OCI-LY7 (cell line): ENCODE data around the gene IL17A. TPM values are rescaled to one million over a fixed set of nuclear protein-coding genes. Genes with fewer than 3 reads are reported as not detected.

Experiments
- BruUV-seq: library from RNA; stranded (reverse); fragments of 400-500 nt; replicated peaks from 2 replicates; lab custom pipeline; 2021; lab: Mats Ljungman, UMichigan
- CTCF ChIA-PET: fragments of 300-600 bp; sonication (Branson Sonifier 250); formaldehyde crosslinking; loops from one replicate; lab custom pipeline; 2022; ENCODE audit warnings: antibody characterized with exemption; ENCODE audit not compliant: unreplicated experiment; lab: Charles Lee
- POLR2A ChIA-PET: fragments of 300-600 bp; sonication (Branson Sonifier 250); formaldehyde crosslinking; loops from one replicate; lab custom pipeline; 2022; ENCODE audit warnings: antibody characterized with exemption; lab: Charles Lee
- DNase-seq: peaks from one replicate; pipeline ENCODE4 v3.0.0-alpha.2; 2015; ENCODE audit warnings: low spot score
- H2AFZ ChIP-seq: fragments of 200-600 bp; sonication (generic), shearing (Covaris generic); 2 replicates; pipeline ENCODE4 v1.6.1; 2014; ENCODE audit warnings: mild to moderate bottlenecking, antibody characterized with exemption, low read length, moderate library complexity
- H3K27ac ChIP-seq: fragments of 200-600 bp; sonication (generic); 2 replicates; pipeline ENCODE4 v1.5.1; 2014; ENCODE audit warnings: mixed run types, low read depth, mild to moderate bottlenecking, moderate library complexity, low read length, inconsistent platforms; ENCODE audit not compliant: poor library complexity, severe bottlenecking
- H3K36me3 ChIP-seq: fragments of 200-600 bp; sonication (generic); 2 replicates; pipeline ENCODE4 v1.6.1; 2014; ENCODE audit warnings: mild to moderate bottlenecking, antibody characterized with exemption, low read length, moderate library complexity, mixed read lengths; ENCODE audit not compliant: insufficient read depth
- H3K4me1 ChIP-seq: fragments of 200-600 bp; sonication (generic); 2 replicates; pipeline ENCODE4 v1.5.1; 2014; ENCODE audit warnings: mild to moderate bottlenecking, low read length; ENCODE audit not compliant: insufficient read depth, poor library complexity, severe bottlenecking
- H3K4me2 ChIP-seq: fragments of 200-600 bp; sonication (generic); 2 replicates; pipeline ENCODE4 v1.6.1; 2014; ENCODE audit warnings: mild to moderate bottlenecking, low read length
- H3K4me3 ChIP-seq: fragments of 200-600 bp; sonication (generic); 2 replicates; pipeline ENCODE4 v1.5.1; 2014; ENCODE audit warnings: mild to moderate bottlenecking, low read depth, low read length; ENCODE audit not compliant: poor library complexity, severe bottlenecking
- H3K79me2 ChIP-seq: fragments of 200-600 bp; sonication (generic); 2 replicates; pipeline ENCODE4 v1.6.1; 2016; ENCODE audit warnings: low read depth, mild to moderate bottlenecking, low read length, moderate library complexity, mixed read lengths; ENCODE audit not compliant: insufficient read depth
- H3K9me2 ChIP-seq: fragments of 200-600 bp; sonication (generic); 2 replicates; pipeline ENCODE4 v1.6.1; 2016; ENCODE audit warnings: mild to moderate bottlenecking, low read length, mixed read lengths; ENCODE audit not compliant: insufficient read depth
- H3K9me3 ChIP-seq: fragments of 200-600 bp; sonication (generic); 2 replicates; pipeline ENCODE4 v1.6.1; 2014; ENCODE audit warnings: mild to moderate bottlenecking, mixed run types, low read length, mixed read lengths
- H4K20me1 ChIP-seq: fragments of 200-600 bp; sonication (generic); 2 replicates; pipeline ENCODE4 v1.6.1; 2014; ENCODE audit warnings: mild to moderate bottlenecking, antibody characterized with exemption, low read length, moderate library complexity, mixed read lengths; ENCODE audit not compliant: insufficient read depth
- CTCF ChIP-seq: fragments of 200-600 bp; sonication (generic); conservative IDR thresholded peaks from 2 replicates; pipeline ENCODE4 v1.5.1; 2014; ENCODE audit warnings: mild to moderate bottlenecking, antibody characterized with exemption, low read length, moderate library complexity, mixed read lengths
- EZH2phosphoT487 ChIP-seq: fragments of 200-600 bp; sonication (generic); IDR thresholded peaks from 2 replicates; pipeline ENCODE4 v1.6.1; 2018; ENCODE audit warnings: low read depth, borderline replicate concordance, mild to moderate bottlenecking, mixed run types, antibody characterized with exemption, low read length, moderate library complexity, mixed read lengths
- intact Hi-C: fragments of 100-400 bp; cut with micrococcal nuclease; formaldehyde crosslinking; loops from one replicate; pipeline ENCODE4 v1.10.0; 2022; ENCODE audit not compliant: unreplicated experiment
- total RNA-seq, 2 experiments: library from RNA; depleted of rRNA in 1 of 2; stranded (reverse); fragments of >200 nt in 1 of 2; shearing (Covaris generic) in 1 of 2; gene quantifications; 2 replicates each; pipeline ENCODE4 v1.2.3, GENCODE V29; 2014 to 2022

Gene IL17A
- total RNA-seq, 2 experiments from 2014 or later = not detected

- Histone ChIP-seq H3K36me3 (no peaks in the 10 kb centered on the region), H4K20me1 (no peaks in the 10 kb centered on the region), H3K4me1 (no peaks in the 10 kb centered on the region), H2AFZ (no peak overlapping the region), H3K79me2 (no peaks in the 10 kb centered on the region), H3K4me2 (no peak overlapping the region), H3K27ac (no peak overlapping the region), H3K4me3 (no peak overlapping the region), H3K9me3 (no peaks in the 10 kb centered on the region), H3K9me2 (no peaks in the 10 kb centered on the region)
- TF ChIP-seq CTCF = no peak
- TF ChIP-seq EZH2phosphoT487 = no peak
- BruUV-seq = no TSS peak
- intact Hi-C loops = no loop called here
- no peak for DNase-seq
- ChIA-PET CTCF (no interaction called here), POLR2A (no interaction called here)
Measured at GRCh38 chr6:52189974-52190373, 3.8 kb downstream of the IL17A start.

- no peak overlapping the region for H3K4me2 ChIP-seq
- DNase-seq = no peak
- H4K20me1 ChIP-seq = no peaks in the 10 kb centered on the region
- BruUV-seq = no TSS peak
- no peaks in the 10 kb centered on the region for H3K4me1 ChIP-seq
- H3K9me2 ChIP-seq = no peaks in the 10 kb centered on the region
- H2AFZ ChIP-seq = no peak overlapping the region
- no peaks in the 10 kb centered on the region for H3K36me3 ChIP-seq
- intact Hi-C loops = no loop called here
- H3K27ac ChIP-seq = no peak overlapping the region
- no peaks in the 10 kb centered on the region for H3K79me2 ChIP-seq
- no peaks in the 10 kb centered on the region for H3K9me3 ChIP-seq
- ChIA-PET CTCF (no interaction called here), POLR2A (no interaction called here)
- TF ChIP-seq CTCF (no peak), EZH2phosphoT487 (no peak)
- no peak overlapping the region for H3K4me3 ChIP-seq
Measured at GRCh38 chr6:52190409-52190808, 4.2 kb downstream of the IL17A start.

- no peaks in the 10 kb centered on the region for H3K9me2 ChIP-seq
- no peak overlapping the region for H3K27ac ChIP-seq
- TF ChIP-seq CTCF (no peak), EZH2phosphoT487 (no peak)
- H2AFZ ChIP-seq = no peak overlapping the region
- no peak overlapping the region for H3K4me2 ChIP-seq
- DNase-seq = no peak
- H4K20me1 ChIP-seq = no peaks in the 10 kb centered on the region
- no peak overlapping the region for H3K4me3 ChIP-seq
- H3K79me2 ChIP-seq = no peaks in the 10 kb centered on the region
- intact Hi-C loops = no loop called here
- POLR2A ChIA-PET = interaction anchor here (0.6 kb wide), 1 partner anchor 202 kb away, joined by 5 read pairs; no protein-coding TSS in a partner anchor
- no TSS peak for BruUV-seq
- H3K36me3 ChIP-seq = no peaks in the 10 kb centered on the region
- CTCF ChIA-PET = no interaction called here
- no peaks in the 10 kb centered on the region for H3K4me1 ChIP-seq
- H3K9me3 ChIP-seq = no peaks in the 10 kb centered on the region
Measured at GRCh38 chr6:52191824-52192223, 5.6 kb downstream of the IL17A start.
